Breast epithelium (tissue), 3 donors: ENCODE data around the gene REC114.

ENCODE experiments used
- POLR2A ChIP-seq: fragments of 450-650 bp; IDR thresholded peaks from one replicate; pipeline ENCODE4 v1.6.1; 2016; ENCODE audit warnings: antibody characterized with exemption, mild to moderate bottlenecking, moderate library complexity
- TF ChIP-seq, protein P1 (sequence below), 3 donors: fragments of 450-650 bp; IDR thresholded peaks; one replicate each; pipeline ENCODE4 v1.5.1; 2016 to 2017; ENCODE audit warnings: antibody characterized with exemption in 3 of 3, mild to moderate bottlenecking in 3 of 3, moderate library complexity in 3 of 3

DNA sequence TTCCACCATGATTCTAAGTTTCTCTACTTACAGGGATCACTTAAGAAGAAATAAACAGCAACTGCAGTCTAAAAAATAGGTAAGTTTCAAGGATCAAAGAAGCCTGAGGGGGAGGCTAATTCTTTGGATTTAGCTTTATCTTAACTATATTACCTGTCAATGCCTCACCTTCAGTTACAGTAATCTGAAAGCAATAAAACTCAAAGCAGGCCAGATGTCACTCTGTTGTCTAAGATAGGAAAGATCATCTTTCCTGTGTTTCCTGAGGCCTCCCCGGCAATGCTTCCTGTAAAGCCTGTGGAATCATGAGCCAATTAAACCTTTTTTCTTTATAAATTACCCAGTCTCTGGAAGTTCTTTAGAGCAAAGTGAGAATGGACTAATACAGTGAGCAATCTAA lies 130.1 kb downstream of the REC114 start:
- TF ChIP-seq, protein P1, sequence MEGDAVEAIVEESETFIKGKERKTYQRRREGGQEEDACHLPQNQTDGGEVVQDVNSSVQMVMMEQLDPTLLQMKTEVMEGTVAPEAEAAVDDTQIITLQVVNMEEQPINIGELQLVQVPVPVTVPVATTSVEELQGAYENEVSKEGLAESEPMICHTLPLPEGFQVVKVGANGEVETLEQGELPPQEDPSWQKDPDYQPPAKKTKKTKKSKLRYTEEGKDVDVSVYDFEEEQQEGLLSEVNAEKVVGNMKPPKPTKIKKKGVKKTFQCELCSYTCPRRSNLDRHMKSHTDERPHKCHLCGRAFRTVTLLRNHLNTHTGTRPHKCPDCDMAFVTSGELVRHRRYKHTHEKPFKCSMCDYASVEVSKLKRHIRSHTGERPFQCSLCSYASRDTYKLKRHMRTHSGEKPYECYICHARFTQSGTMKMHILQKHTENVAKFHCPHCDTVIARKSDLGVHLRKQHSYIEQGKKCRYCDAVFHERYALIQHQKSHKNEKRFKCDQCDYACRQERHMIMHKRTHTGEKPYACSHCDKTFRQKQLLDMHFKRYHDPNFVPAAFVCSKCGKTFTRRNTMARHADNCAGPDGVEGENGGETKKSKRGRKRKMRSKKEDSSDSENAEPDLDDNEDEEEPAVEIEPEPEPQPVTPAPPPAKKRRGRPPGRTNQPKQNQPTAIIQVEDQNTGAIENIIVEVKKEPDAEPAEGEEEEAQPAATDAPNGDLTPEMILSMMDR (IDR thresholded peaks at IDR 0.05), result no peak
- TF ChIP-seq POLR2A, result no peak
